ENCODE data around the gene SEMA4B.
"Not testable (repeated sequence)": the region's sequence is repeated elsewhere in the genome, so short reads cannot be mapped to it uniquely, and the experiment has no call there.

Gene SEMA4B

GRCh38 chr15:90184786-90185704 lies 16.1 kb upstream of the SEMA4B start:
- no peak for TF ChIP-seq CTCF (IDR thresholded peaks at IDR 0.05; ENCODE audit: low read depth, low read length)
- Histone ChIP-seq H3K9me3 (ENCODE audit: severe bottlenecking) (no peaks in the 10 kb centered on the region), H3K27ac (peak overlapping the region; percentile 89), H3K36me3 (no peaks in the 10 kb centered on the region; the same call in 1 of the 2 replicates), H3K27me3 (ENCODE audit: insufficient read depth, low read depth, severe bottlenecking) (no peaks in the 10 kb centered on the region), H3K4me3 (ENCODE audit: low read depth, low read length) (peak overlapping the region; percentile 71)
- peak; percentile 84 for DNase-seq

- DNase-seq: no peak
- Histone ChIP-seq H3K27ac (no peak overlapping the region; the same call in 1 of the 2 replicates), H3K36me3 (no peaks in the 10 kb centered on the region; the same call in 1 of the 2 replicates), H3K27me3 (ENCODE audit: insufficient read depth, low read depth, severe bottlenecking) (no peaks in the 10 kb centered on the region), H3K4me3 (ENCODE audit: low read depth, low read length) (no peak overlapping the region), H3K9me3 (ENCODE audit: severe bottlenecking) (no peaks in the 10 kb centered on the region)
- TF ChIP-seq CTCF (IDR thresholded peaks at IDR 0.05; ENCODE audit: low read depth, low read length): no peak
These were observed 13.8 kb upstream of the SEMA4B start for GRCh38 chr15:90187257-90187868.

- H3K4me3 ChIP-seq (ENCODE audit: low read depth, low read length); H3K36me3 ChIP-seq; H3K27me3 ChIP-seq (ENCODE audit: insufficient read depth, low read depth, severe bottlenecking); H3K27ac ChIP-seq; H3K9me3 ChIP-seq (ENCODE audit: severe bottlenecking); DNase-seq: not testable (repeated sequence)
These were observed 13.1 kb upstream of the SEMA4B start for GRCh38 chr15:90188065-90188464.

- Histone ChIP-seq H3K4me3 (ENCODE audit: low read depth, low read length) (no peak overlapping the region), H3K9me3 (ENCODE audit: severe bottlenecking) (peaks cover 3% of the 10 kb centered on the region), H3K36me3 (peaks cover 3% of the 10 kb centered on the region), H3K27me3 (ENCODE audit: insufficient read depth, low read depth, severe bottlenecking) (no peaks in the 10 kb centered on the region), H3K27ac (no peak overlapping the region)
- no peak for DNase-seq
- no peak for TF ChIP-seq CTCF (IDR thresholded peaks at IDR 0.05; ENCODE audit: low read depth, low read length)
These were observed 12.0 kb upstream of the SEMA4B start for GRCh38 chr15:90188914-90189748.

GRCh38 chr15:90189781-90190467 lies 11.2 kb upstream of the SEMA4B start:
- Histone ChIP-seq H3K27ac (no peak overlapping the region), H3K9me3 (ENCODE audit: severe bottlenecking) (peaks cover 8% of the 10 kb centered on the region), H3K36me3 (peaks cover 3% of the 10 kb centered on the region), H3K27me3 (ENCODE audit: insufficient read depth, low read depth, severe bottlenecking) (no peaks in the 10 kb centered on the region), H3K4me3 (ENCODE audit: low read depth, low read length) (no peak overlapping the region)
- TF ChIP-seq CTCF (IDR thresholded peaks at IDR 0.05; ENCODE audit: low read depth, low read length): no peak
- no peak for DNase-seq
